HG03521 (cell line): ENCODE measurements around the gene TAF3.
"Not testable (repeated sequence)": the region's sequence is repeated elsewhere in the genome, so short reads cannot be mapped to it uniquely, and the experiment has no call there.

Experiments used
- ATAC-seq: cut with Tn5 transposase; IDR thresholded peaks from one replicate; pipeline ENCODE4 v1.9.1; 2021; ENCODE audit warnings: mild to moderate bottlenecking, moderate library complexity; ENCODE audit not compliant: unreplicated experiment

The TAF3 gene, protein sequence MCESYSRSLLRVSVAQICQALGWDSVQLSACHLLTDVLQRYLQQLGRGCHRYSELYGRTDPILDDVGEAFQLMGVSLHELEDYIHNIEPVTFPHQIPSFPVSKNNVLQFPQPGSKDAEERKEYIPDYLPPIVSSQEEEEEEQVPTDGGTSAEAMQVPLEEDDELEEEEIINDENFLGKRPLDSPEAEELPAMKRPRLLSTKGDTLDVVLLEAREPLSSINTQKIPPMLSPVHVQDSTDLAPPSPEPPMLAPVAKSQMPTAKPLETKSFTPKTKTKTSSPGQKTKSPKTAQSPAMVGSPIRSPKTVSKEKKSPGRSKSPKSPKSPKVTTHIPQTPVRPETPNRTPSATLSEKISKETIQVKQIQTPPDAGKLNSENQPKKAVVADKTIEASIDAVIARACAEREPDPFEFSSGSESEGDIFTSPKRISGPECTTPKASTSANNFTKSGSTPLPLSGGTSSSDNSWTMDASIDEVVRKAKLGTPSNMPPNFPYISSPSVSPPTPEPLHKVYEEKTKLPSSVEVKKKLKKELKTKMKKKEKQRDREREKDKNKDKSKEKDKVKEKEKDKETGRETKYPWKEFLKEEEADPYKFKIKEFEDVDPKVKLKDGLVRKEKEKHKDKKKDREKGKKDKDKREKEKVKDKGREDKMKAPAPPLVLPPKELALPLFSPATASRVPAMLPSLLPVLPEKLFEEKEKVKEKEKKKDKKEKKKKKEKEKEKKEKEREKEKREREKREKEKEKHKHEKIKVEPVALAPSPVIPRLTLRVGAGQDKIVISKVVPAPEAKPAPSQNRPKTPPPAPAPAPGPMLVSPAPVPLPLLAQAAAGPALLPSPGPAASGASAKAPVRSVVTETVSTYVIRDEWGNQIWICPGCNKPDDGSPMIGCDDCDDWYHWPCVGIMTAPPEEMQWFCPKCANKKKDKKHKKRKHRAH

DNA sequence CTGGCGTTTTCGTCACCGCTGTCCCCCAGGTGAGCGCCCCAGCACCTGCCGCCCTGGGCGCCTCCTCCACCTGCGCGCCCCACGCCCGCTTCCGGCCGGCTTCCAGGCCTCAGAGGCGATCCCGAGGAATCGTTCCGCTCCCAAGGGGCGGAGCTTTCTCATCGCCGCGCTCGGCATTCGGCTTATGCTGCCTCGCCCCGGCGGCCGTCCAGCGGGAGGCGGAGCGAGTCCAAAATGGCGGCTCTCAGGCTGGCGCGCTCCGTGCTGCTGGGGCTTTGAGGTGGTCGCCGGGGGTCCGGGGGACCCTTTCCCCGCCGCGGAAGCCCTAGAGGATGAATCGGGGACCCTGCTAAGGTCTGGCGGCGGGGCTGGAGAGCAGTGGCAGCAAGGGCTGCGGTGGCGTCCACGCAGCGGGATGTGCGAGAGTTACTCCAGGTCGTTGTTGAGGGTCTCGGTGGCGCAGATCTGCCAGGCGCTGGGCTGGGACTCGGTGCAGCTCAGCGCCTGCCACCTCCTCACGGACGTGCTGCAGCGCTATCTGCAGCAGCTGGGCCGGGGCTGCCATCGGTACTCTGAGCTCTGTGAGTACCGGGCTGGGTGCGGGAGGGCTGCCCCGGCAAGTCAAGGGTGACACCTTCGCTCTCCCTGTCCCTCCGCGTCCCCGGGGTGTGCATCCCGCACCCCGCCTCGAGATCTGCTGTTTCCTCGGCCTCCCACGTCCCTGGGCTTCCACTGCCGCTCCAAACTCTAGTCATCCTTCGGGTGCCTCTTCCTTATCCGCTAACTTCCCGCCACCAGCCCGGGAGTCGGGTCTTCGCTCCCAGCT, at the start of gene TAF3:
TAF3 (plus strand) TSS at position 211 of the 826 bp plus-strand sequence; CDS start at position 416, 205 bp downstream.
- peak; percentile 87 for ATAC-seq

DNA sequence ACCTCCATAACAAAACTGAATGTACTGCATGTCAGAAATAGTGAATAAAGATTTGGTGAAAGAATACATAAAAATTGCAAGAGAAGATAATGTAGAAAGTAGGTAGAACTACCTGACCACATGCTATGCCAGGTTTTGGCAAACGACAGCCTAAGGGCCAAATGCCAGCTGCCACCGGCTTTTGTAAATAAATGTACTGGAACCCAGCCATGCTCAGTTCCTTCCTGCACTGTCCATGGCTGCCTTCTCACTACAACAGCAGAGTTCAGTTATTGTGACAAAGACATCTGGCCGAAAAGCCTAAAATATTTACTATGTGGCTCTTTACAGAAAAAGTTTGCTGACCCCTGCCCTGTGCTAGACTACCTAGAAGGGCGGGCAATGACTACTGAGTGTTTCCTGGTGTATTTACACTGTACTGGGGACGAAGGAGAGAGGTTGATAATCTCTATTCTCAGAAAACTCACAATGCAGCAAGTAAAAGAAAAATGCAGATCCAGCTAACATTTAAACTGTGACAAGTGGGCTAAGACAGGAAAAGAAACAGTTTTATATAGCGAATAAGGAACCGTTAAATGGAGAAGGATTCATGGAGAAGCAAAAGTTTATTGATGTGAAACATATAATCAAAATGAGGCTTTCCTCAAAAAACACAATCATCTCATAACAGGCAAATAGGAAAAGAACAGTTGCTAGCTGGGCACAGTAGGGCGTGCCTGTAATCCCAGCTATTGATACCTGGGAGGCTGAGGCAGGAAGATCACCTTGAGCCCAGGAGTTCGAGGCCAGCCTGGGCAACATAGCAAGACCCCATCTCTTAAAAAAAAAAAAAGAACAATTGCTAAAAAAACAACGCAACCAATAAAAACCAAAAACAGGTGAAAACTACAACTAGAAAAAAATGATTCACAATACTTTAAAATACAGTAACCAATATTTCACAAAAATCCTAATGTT, 44.2 kb upstream of the TAF3 start:
- no peak for ATAC-seq

DNA sequence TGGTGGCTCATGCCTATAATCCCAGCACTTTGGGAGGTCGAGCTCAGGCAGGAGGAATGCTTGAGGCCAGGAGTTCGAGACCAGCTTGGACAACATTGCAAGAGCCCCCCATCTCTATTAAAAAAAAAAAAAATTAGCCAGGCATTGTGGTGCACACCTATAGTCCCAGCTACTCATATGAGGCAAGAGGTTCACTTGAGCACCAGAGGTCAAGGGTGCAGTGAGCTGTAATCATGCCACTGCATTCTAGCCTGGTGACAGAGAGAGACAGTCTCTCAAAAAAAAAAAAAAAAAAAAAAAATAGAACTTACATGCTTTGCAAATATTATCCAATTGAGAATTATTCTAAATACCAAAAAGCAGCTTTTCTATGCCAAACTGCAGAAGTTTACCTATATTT, 41.5 kb upstream of the TAF3 start:
- no peak for ATAC-seq

DNA sequence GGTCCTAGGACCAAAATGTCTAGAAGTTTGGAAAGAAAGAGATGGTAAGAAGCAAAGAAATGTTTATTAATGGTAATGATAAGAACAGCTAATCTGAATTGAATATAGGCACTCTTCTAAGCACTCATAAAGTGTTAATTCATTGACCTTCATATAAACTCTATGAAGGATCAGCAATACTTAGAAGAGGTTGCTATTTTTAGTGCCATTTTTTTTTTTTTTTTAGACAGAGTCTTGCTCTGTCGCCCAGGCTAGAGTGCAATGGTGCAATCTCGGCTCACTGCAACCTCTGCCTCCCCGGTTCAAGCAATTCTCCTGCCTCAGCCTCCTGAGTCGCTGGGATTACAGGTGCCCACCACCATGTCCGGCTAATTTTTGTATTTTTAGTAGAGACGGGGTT, 36.1 kb upstream of the TAF3 start:
- not testable (repeated sequence) for ATAC-seq

DNA sequence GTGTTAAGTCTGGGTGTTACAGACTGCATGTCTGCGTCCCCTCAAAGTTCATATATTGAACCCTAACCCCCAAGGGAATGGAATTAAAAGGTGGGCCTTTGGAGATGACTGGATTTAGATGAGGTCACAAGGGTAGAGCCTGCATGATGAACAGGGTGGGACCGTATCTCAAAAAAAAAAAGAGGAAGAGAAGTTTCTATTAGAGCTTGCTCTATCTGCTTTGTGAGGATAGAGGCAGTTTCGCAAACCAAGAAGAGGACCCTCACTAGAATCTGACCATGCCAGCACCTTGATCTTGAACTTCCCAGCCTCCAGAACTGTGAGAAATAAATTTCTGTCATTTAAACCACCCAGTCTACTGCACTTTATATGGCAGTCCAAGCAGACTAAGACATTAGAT, 31.9 kb upstream of the TAF3 start:
- ATAC-seq: no peak

DNA sequence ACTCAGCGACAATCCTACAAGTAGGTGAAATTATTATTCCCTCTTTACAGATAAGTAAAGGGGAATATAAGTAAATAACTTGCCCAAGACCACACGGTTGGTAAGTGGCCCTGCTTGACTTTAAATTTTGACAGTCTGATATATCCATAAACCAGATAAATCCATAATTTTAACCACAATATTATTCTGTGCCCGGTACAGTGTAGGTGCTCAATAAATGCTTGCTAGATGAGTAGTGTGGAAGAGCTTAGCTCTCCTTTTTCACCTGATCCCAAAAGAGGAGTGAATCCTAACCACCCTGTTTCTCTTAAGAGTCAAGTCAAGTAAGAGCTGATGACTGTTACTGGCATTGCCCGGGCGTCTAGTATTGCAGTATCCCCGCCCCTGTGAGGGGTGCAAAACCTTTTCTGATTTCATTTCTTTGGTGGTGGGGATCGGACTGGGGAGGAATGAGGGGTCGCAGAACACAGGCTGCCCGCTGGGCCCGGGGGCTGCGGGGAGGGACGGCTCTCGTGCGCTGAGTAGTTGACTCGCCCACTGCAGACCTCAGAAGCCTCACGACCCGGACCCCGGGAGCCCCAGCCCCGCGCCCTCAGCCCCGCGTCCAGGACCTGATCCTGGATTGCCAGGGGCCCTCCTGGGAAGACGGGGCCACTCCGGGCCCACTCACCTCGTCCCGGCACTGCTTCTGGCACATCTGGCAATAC, 31.0 kb upstream of the TAF3 start:
- peak; percentile 8 for ATAC-seq

DNA sequence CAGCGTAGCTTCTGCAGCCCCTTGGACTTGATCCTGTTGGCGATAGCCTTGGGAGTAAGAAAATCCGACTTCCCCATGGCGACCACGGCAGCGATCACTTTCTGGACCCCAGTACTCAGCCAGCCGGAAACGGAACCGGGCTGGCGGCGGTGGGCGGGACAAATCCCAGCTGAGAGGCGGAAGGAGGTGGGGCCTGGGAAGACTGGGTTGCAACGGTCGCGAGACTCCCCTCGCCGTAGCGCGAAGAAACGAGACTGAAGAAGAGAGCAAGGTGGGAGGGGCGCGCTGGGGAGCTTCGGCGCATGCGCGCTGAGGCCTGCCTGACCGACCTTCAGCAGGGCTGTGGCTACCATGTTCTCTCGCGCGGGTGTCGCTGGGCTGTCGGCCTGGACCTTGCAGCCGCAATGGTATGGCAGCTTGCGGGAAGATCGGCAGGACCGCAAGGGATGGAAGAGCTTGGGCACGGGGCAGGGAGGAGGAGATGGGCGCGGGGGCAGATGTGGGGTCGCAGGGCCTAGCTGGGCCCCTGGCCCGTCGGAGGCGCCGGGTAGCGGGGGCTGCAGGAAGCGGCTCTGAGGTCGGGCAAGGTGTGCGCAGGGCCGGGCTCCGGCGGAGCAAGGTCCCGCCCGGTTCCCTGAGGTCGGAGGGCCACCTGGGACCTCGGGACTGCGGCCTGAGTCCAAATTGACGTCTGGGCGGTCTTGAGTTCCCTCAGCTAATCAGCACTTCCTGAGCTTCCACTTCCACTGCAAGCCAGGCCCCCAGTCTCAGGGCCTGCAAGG, 30.3 kb upstream of the TAF3 start, which contains the start of the genes ATP5F1C and KIN:
ATP5F1C (plus strand) TSS at position 321 of the 782 bp plus-strand sequence; CDS start at position 352, 31 bp downstream.
KIN (minus strand) TSS at position 137 of the 782 bp plus-strand sequence; CDS start at position 77, 60 bp downstream.
- peak; percentile 93 for ATAC-seq

DNA sequence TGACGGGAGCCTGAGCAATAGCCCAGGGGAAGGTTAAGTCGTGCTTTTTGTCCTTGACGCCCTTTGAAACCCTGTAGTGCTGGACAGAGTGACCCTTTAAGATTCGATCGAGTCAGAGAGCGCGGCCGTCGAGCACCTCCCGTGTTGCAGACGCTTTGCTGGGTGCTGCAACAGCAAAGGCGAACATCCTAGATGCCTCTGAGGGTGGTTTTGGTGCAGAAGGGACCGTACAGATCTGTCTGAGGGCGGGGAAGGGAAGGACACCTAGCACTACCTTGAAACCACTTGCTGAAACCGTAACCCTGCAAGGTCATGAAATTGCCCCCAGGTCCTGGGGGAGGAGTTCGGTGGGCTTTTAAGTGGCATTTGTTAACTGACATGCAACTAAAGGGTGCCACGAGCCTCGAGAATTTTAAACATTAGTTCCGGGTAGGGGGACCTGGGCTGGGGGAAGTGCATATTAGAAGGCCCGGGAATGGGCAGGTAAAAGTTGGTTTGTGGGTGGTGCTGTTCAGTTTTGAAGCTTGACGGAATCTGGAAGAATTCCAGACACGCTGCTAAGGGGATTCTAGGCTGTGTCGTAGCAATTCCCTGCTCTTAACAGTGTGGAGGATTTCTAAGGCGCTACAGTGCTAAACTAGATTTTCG, 29.5 kb upstream of the TAF3 start:
- ATAC-seq: peak; percentile 4

DNA sequence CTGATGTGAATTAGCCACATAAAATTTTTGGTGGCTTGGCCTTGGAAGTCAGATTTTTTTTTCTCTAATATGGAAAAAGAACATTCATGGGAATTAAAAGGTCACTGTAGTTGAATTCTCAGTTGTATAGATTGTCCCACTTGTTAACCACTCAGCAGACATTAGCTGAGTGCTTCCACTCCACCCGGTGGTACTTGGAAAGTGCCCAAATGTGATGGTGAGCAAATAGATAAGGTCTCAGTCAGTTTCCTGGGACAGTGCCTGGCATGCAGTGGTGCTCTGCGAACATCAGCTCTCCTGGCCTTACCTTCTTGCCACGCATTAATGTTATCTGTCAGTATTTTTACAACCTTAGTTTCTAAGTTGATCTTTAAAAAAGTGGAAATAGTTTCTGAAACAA, 28.9 kb upstream of the TAF3 start:
- no peak for ATAC-seq

DNA sequence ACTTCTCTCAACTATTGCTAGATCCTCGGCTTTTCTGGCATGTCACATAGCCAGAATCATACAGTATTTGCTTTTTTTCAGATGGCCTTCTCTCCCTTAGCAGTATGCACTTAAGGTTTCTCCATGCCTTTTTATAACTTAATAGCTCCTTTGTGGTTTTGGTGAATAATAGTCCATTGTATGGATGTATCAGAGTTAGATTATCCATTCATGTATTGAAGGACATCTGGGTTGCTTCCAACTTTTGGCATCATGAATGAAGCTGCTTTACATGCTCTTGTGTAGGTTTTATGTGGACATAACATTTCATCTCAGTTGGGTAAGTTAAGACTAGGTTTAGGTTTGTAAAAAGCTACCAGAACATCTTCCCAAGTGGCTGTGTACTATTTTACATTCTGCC, 25.8 kb upstream of the TAF3 start:
- ATAC-seq: no peak

DNA sequence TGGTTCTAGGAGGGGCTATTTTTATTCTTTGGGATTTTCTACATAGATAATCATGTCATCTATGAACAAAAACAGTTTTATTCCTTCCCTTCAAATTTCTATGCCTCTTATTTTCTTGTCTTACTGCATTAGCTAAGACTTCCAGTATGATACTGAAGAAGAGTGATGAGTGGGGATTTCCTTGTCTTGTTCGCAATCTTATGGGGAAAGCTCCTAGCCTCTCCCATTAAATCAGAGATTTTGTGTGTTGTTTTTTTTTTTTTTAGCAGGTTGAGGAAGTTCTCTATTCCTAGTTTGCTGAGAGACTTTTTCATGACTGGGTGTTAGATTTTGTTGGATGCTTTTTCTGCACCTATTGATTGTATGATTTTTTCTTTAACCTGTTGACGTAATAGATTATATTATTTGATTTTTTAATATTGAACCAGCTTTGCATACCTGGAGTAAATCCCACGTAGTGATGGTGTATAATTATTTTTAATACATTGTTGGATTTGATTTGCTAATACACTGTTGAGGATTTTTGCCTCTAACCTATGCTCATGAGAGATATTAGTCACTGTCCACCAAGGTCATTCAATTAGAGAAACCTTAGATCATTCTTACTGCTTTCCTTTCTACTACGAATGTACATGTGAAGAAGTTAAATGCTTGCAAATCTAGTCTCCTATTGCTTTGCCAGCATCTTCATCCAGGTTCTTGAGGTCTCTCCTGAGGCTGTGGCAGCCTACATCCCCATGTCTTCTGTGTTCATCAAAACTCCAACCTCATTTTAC, 23.9 kb upstream of the TAF3 start:
- no peak for ATAC-seq

DNA sequence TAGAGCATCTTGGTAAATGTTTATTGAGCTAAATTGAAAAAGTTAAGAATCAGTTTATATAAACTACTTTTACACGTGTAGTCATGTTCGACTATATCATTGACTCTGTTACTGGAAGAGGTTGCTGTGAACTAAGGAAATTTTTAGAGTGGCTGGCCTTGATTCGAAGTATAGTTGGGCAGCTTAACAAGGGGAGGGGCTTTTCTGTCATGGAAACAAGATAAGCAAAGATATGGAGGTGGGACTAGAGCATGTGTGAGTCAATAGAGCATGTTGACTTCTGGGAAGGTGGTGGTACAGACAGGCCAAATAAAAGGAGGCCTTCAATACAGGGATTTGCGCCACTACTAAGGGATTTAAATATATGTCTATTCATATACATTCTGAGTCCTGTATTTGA, 22.7 kb upstream of the TAF3 start:
- ATAC-seq: no peak

DNA sequence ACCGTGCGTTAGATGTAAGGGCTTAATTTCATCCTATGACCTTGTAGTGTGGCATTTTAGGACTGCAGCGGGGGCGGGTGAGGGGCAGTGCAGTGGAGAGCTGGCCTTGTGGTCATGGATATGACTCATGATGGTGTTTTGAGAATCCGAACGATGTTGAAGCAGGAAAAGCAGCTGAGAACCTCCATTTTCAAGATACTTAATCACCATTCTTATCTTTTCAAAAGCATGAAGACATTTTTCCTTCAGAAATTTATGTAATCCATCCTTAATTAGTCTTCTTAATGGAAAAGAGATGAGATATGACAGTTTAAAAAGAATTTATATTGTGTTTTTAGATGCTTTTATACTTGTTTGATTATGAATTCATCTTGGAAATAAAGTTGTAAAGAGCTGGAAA, 20.7 kb upstream of the TAF3 start:
- no peak for ATAC-seq

DNA sequence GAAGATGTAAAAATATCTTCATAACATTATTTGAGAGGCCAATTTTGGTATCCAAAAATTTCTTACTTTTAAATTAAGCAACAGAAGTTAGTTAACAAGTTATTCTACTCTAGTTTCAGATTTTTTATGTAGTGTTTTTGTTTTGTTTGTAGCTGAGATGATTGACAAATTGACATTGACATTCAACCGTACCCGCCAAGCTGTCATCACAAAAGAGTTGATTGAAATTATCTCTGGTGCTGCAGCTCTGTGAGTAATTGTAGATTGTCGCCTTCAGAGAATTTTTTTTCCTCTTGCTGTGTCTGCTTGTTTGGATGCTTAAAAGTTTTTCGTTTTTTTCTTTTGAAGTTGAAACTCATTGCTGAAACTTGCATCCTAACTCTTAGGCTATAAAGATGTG, 15.7 kb upstream of the TAF3 start:
- no peak for ATAC-seq

DNA sequence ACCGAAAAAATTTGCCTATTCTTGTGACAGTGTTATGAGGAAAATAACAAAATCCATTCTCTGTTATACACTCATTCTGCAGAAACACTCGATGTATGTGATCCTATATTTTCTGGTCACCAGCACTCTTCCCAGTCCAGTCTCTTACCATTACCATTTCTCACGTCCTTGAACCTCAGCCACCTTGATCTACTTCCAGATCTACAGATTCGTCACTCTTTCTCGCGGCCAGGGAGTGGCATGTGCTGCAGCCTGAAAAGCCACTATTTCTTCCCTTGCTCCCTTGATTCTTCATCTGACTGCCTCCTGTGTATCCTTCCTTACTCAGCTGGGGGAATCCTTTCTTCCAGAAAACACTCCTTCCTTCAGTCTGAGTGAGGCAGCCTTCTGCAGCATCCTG, 14.1 kb upstream of the TAF3 start:
- no peak for ATAC-seq

DNA sequence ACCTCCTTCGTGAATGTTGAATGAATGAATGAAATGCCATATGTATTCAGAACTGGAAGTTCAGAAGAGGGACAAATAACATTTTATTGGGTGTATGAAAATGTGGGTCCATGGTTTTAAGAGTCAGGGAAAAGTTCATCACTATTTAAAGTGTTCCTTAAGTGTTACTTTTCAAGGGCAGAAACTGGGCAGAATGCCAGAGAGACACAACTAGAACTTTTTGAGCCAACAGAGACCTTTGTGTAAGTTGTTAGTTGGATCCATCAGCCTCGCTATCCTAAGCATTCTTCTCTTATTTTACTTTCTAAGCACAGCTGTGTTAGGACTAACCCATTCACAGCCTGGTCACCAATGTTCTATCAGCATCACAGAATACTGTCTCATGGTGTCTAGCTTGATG, 13.6 kb upstream of the TAF3 start:
- ATAC-seq: no peak

DNA sequence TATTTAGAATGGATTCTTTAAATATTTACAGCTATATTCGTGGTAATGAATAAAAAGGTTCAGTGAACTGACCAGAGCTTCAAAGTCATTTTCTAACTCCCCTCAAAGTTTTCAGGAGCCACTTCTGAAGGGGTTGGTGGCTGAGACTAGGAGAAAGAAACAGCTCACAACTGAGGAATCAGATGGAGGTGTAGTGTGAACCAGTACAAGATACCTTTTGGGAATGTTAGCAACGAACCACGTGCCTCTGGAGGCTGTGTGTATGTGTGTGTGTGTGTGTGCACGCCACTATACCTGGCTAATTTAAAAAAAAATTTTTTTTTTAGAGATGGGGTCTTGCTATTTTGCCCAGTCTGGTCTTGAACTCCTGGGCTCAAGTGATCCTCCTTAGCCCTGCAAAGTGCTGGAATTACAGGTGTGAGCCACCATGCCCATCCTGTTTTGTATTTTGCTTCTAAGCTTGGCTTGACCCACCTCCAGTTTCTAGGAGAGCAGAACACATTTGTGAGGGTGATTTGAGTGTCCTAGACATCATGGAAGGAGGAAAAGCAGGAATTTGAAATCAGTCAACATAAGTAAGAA, 9.5 kb upstream of the TAF3 start:
- no peak for ATAC-seq
